ENCODE results near the gene IL1R2.
"Not testable (repeated sequence)": the region's sequence is repeated elsewhere in the genome, so short reads cannot be mapped to it uniquely, and the experiment has no call there.

Gene IL1R2

GRCh38 chr2:102064679-102065674 is 73.2 kb downstream of the IL1R2 start:
- no peak for DNase-seq (ENCODE audit: low read depth)
- in situ Hi-C loops (cut with HindIII; ENCODE audit: low sequenced_read_pairs), result loop anchor here (5.0 kb wide), 1 partner anchor 37 kb away; no protein-coding TSS in a partner anchor

GRCh38 chr2:102065675-102066252 is 74.0 kb downstream of the IL1R2 start:
- in situ Hi-C loops (cut with HindIII; ENCODE audit: low sequenced_read_pairs), result no loop called here
- DNase-seq (ENCODE audit: low read depth), result peak; percentile 60
- no peak overlapping the region for H3K4me3 ChIP-seq (ENCODE audit: low read depth, low read length)
- TF ChIP-seq CTCF (IDR thresholded peaks at IDR 0.05; ENCODE audit: low read depth, low read length, missing control alignments), result no peak

More at GRCh38 chr2:102064679-102065674, 73.2 kb downstream of the IL1R2 start:
- peak overlapping the region; percentile 1 for H3K4me3 ChIP-seq (ENCODE audit: low read depth, low read length)
- TF ChIP-seq CTCF (IDR thresholded peaks at IDR 0.05; ENCODE audit: low read depth, low read length, missing control alignments), result no peak

- in situ Hi-C loops (cut with HindIII; ENCODE audit: low sequenced_read_pairs), result no loop called here
- no peak overlapping the region for H3K4me3 ChIP-seq (ENCODE audit: low read depth, low read length)
- DNase-seq (ENCODE audit: low read depth), result no peak
- TF ChIP-seq CTCF (IDR thresholded peaks at IDR 0.05; ENCODE audit: low read depth, low read length, missing control alignments), result no peak
These were observed 74.8 kb downstream of the IL1R2 start for GRCh38 chr2:102066554-102066953.

- DNase-seq (ENCODE audit: low read depth); in situ Hi-C loops (cut with HindIII; ENCODE audit: low sequenced_read_pairs); H3K4me3 ChIP-seq (ENCODE audit: low read depth, low read length): not testable (repeated sequence)
These were observed 76.4 kb downstream of the IL1R2 start for GRCh38 chr2:102068126-102068525.

GRCh38 chr2:102069311-102069974 is 77.7 kb downstream of the IL1R2 start:
- no peak for TF ChIP-seq CTCF (IDR thresholded peaks at IDR 0.05; ENCODE audit: low read depth, low read length, missing control alignments)
- no peak for DNase-seq (ENCODE audit: low read depth)
- in situ Hi-C loops (cut with HindIII; ENCODE audit: low sequenced_read_pairs), result no loop called here
- no peak overlapping the region for H3K4me3 ChIP-seq (ENCODE audit: low read depth, low read length)

GRCh38 chr2:102070058-102070642 is 78.4 kb downstream of the IL1R2 start:
- TF ChIP-seq CTCF (IDR thresholded peaks at IDR 0.05; ENCODE audit: low read depth, low read length, missing control alignments), result no peak
- DNase-seq (ENCODE audit: low read depth), result no peak
- in situ Hi-C loops (cut with HindIII; ENCODE audit: low sequenced_read_pairs), result no loop called here
- no peak overlapping the region for H3K4me3 ChIP-seq (ENCODE audit: low read depth, low read length)

Measured in astrocyte of the cerebellum (primary cell).